GM19468 (cell line): ENCODE data around the gene FGFR1OP2.

Source experiments
- ATAC-seq: cut with Tn5 transposase; IDR thresholded peaks from one replicate; pipeline ENCODE4 v1.9.1; 2021; ENCODE audit warnings: mild to moderate bottlenecking, moderate library complexity, moderate number of reproducible peaks; ENCODE audit not compliant: unreplicated experiment; ENCODE audit errors: extremely low read depth

The FGFR1OP2 gene

DNA sequence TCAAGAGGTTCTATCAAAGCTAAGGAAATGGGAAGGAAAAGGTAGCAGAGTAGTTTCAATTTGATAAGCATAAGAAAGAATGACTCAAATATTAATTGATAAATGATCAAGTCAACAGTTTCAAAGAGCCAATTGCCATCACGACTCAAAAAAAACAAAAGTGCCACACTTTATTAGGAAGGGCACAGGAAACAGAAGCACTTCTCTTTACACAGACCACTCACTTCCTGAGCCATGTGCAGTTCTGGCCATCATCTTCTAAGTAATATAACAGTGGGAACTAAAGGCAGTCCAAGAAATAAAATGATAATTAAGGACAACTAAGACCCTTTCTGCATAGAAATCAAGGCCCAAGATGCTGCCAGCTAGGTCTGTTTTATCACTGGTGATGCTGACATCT, 62.7 kb downstream of the FGFR1OP2 start:
- ATAC-seq = no peak

DNA sequence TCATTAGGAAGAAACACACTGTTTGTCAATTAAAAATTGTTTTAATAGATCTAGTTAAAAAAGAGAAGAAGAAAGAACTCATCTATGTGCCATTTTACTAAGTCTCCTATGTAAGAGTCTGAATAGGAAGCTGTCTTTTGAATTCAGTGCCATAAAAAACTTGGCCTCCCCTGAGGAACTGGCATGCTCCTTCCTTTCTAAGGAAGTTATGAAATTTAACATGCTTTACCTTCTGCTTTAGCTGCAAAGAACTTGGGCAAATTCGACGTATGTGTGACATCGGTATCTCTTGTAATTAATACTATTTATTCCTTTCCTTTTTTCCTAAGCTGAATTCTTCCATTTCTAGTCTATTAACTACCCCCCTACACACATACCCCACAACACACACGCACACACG, 63.4 kb downstream of the FGFR1OP2 start:
- no peak for ATAC-seq

DNA sequence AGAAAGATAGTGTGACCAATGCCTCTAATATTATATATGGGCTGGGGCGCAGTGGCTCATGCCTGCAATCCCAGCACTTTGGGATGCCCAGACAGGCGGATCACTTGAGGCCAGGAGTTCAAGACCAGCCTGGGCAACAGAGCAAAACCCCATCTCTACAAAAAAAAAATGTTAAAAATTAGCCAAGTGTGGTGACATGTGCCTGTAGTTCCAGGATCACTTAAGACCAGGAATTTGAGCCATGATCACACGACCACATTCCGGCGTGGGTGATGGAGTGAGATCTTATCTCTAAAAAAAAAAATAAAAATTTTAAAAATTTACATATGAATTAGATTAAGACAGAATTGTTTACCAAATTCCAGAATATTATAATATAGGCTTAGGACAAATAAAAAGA, 63.9 kb downstream of the FGFR1OP2 start:
- ATAC-seq = no peak

DNA sequence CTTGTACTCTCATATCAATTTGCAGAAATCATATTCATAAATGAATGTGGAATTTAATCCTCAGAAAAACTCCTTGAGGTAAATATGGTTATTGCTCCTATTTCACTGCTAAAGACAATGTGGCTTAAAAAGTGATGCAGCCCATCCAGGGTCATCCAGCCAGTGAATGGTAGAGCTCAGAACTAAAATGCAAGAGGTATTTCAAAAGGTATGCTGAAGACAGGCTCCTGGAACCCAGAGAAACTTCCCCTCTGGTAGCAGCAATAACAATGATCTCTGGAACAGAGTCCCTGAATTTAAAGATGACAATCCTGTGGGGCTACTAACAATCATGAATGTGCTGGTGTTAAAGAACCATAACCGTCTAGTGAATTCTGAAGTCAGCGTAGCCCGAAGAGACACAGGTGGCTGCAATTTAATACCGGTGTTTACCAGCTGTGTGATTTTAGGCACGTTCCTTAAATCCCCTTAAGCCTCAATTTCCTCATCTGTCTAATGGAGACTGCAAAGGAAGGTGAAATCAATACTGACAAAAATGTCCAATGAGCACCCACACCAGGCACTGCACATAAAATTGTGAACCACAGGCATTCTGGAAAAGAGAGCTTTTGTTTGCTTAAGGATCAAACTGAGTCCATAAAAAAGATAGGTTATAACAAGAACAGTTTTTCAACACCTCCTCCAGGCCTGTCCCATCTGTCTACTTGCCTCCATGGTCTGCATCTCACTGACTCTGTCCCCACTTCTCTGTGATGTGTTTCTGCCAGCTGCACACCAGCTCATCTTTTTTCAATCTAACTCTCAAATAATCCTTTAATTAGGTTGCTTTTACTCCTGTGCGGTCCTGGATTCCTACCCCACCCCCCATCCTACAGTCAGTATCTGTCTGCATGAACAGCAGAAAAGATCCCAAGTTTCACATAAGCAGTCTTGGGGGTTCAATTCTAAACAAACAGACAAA, 65.4 kb downstream of the FGFR1OP2 start:
- no peak for ATAC-seq

DNA sequence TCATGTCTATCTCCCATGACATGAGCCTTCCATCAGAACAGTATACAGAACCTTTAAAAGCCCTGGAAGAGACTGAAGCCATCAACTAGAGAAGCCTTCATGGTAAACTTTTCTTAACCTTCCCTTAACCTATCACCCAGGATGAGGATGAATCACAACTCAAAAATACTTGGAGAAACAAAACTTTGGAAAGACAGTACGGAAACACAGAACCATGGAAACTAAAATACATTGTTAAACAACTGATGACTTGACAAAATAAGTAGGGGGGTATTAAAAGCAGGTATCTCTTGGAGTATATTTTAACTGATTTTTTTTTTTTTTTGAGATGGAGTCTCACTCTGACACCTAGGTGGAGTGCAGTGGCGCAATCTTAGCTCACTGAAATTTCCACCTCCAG, 67.2 kb downstream of the FGFR1OP2 start:
- ATAC-seq = no peak

DNA sequence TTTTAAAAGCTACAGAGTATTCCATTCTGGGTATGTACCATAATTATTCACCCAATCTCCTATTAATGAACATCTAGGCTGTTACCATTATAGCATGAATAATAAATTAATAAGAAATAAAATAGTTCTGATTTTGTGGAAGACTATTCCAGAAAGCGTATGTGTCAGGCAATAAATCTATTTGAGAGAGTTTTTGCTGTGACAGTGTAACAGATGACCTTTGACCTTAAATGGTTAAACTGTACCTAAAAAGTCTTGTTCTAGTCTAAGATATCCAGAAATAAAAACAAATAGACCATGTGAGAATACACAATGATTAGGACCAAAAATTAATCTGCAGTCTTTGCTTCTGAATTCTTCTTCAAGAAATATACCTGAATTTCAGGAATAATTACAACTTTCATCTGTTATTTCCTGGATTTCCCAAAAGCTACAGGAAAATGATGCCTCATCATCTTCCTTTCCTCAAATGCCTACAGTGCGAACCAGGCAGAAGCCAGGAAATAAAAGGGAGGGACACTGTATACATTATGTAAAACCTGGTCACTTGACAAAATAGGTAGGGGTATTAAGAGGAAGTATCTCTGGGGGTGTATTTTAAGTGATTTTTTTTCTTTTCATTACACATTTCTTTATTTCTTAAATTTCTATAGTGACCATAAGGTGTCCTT, 68.7 kb downstream of the FGFR1OP2 start:
- no peak for ATAC-seq

DNA sequence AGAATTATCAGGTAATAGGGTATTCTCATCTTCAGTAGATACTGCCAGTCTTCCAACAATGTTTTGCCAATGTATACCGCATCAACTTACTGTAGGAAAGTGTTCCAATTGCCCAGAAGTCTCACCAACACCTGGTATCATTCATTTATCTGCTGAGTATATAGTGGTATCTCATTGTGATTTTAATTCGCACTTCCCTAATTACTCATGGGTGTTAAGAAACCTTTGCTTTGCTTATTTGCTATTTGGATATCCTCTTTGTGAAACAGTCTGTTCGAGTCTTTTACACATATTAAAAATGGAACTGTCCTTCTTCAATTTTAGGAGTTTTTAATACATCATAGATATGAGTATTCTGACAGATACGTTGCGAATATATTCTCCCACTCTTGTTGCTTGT, 69.8 kb downstream of the FGFR1OP2 start:
- ATAC-seq = no peak

DNA sequence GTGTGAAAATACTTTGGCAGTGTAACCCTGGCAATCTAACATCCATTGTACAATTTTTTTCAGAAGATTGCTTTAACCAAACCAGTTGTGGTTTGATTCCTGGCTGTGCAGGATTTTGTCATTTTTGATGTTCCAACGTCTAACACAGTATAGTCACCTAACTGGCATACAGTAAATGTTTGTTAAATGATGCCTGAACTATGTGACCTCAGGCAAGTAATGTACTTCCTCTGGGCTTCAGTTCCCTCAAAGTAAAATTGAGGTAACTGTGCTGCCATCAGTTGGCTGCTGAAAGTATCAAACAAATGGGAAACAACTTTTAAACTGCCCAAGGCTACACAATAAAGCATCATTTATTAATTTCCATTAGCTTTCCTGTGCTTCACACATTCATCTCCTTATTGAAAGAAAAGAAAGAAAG, 71.6 kb downstream of the FGFR1OP2 start:
- ATAC-seq = no peak

DNA sequence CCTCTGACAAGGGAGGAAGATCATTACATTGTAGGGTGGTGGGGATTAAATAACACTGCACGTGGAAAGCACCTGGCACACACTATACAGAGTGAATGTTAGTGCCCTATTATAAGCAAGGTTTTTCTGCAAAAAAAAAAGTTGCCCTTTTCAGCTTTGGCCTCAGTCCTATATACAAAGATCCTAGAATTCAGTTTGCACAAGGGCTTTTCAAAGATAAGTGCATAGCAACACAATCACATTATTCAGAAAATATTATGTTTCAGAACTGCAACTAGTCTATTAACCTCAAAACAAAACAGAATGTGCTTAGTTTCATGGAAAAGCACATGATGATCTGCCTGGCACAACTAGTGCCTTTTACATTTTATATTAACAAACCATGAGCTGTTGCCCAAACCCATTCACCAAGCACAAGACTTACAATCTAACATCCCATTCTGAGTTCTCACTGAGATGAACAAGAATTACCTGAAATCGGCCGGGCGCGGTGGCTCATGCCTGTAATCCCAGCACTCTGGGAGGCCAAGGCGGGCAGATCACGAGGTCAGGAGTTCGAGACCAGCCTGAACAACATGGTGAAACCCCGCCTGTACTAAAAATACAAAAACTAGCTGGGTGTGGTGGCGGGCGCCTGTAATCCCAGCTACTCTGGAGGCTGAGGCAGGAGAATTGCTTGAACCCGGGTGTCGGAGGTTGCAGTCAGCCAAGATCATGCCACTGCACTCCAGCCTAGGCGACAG, 74.1 kb downstream of the FGFR1OP2 start:
- no peak for ATAC-seq

DNA sequence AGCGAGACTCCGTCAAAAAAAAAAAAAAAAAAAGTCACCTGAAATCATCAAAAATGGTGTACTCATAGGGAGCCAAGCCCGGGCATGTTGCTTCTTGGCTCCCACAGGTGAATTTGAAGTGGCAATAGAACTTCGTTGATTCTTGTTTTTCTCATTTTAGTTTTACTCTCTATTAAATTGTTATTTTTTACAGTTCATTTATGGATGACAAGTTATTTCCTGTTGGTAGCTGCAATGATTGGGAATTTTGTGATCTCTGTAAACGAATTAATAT, 74.6 kb downstream of the FGFR1OP2 start:
- no peak for ATAC-seq

DNA sequence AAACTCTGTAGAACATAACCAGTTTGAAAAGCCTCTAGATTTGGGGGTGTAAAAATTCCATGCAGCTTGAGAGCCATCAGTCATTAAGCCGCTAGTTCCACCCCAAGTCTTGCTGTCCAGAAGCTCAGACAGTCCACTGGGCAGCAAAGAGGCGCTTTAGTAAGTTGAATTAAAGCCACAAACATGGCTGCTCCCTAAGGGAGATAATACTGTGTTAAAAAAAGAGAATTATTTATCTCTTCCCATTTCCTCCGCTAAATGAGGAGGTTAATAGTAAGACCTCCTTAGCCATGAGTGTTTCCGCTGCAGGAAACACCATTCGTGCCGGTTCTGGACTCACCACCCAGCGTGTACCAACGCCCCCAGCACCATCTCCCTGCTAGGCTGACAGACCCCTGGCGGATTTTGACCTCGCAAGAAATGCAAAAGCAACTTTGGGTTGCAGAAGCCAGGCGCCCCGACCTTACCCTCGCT, 75.4 kb downstream of the FGFR1OP2 start:
- ATAC-seq = no peak

DNA sequence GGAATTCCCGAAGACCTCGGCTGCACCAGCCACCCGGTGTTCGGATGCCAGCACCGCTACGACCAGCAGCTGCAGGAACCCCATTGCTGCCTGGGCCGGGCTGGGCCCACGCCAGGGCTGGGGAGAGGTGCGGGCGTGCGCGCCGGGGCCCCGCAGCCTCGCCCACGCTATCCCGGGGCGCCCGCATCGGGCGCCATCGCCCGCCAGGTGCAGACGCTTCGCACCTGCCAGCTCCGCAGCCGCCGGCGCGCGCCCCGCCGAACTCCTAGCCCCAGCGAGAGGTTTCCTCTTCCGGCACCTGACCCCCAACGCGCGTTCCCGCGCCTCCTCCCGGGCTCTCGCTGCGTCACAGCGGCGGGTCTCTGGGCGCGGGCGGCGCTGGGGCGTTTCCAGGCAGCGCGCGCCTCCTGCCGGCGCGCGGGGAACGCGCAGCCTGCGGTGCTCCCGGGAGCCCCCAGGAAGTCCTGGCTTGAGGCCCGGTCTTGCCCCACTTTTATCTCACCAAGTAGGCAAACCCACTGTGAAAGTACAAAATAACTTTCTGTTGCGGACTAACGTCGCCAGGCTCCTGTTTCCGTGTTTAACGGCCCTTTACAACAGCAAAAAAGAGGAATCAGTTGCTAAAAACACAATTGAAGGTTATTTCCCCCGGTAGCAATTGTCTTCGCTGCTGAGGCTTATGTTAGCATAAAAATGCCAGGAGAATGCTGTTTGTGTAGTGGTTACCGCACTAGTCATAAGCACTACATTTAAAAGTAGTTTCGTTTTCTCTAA, 76.0 kb downstream of the FGFR1OP2 start, which contains the start of gene TM7SF3:
Gene TM7SF3, minus strand, starts transcription at position 300 of the 774 bp plus-strand sequence. Its CDS starts 216 bp downstream, at position 84.
- peak; percentile 87 for ATAC-seq

DNA sequence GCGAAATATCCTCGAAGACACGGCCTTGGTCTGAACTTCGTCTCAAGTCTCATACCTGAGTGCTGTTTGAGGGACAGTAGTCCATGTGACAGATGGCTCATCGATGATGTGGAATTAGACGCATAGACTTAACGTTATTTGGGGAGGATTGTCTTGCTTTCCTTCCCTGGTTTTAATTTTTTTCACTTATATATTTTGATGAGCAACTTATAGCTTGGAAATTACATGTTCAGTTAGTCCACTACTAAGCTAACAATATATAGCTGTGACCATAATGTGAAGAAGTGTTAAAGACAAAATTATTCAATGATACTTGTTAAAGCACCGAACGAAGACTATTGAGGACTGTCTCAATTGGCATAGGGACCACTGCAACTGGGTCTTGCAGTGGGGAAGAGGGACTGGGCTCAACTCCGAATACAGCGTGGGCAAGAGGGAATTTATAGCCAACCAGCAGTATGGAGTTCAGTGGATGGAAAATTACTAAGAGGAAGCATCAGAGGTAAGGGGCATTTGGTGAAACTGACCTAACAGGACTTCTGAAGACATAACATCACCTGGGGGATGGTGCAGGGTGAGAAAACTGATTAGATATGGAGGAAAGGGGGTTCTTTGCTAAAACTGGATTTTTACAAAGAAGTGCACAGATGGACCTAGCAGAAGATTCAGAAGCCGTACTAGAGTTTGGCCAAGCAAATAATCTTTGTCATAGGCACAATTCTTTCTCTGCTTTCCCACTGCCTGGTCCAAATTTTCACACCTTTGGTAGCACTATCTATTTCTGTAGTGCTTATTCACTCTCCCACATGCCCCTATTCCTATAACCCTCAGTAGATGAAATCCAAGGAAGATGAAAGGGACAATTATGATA, 76.8 kb downstream of the FGFR1OP2 start:
- ATAC-seq = peak; percentile 5

DNA sequence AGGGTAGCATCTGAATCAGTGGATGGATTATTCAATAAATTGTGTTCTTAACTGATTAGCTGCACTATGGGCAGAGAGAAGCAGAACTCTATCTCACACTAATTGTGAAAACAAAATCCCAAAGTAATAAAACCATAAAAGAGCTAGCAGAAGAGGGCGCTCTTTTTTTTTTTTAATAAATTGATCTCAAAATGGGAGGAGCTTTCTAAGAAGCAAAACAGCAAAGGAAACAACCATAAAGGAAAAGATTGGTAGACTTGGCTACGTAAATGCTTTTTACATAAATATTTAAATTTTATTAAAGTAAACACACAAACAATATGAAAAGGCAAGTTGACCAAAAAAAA, 77.4 kb downstream of the FGFR1OP2 start:
- ATAC-seq = no peak
